ENCODE measurements around the gene SLC35F6.
A peak's percentile ranks its signal among the peaks of the same experiment; 100 is the strongest.

Gene SLC35F6

DNA sequence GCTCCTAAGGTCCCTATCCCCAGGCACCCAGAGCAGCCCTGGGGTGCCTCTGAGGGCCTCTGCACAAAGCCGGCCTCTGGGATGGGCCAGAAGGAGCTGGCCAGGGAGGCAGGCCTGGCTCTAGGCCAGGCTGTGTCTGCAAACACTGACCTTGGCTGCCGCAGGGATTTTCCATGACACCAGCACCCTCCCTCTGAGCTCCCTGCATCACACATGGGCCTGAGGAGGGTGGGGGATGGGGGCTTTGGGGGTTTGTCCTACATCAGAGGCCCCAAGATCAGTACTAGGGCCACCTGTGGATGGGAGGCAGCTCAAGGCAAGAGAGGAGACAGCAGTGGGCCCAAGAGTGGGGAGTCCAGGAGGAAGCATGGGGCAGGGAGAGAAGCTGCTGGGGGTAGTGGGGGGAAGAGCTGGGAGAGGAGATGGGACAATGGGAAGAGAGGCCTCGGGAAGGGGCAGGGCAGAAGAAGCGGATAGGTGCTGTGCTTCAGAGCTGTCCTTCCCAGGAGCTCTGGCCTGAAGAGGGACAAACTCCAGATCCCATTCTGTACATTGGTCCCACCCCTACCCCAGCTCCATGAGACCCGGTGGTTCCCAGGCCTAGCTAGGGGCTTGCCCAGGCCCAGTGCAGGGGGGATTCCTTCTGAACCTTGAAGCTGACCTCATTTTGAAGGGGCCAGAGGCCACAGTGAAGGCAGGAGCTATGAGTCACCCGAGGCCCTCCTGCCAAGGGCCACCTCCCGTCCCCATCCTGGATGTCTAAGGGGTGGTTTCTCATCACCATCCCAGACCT lies 43.6 kb upstream of the SLC35F6 start:
- H3K4me3 ChIP-seq (ENCODE audit: low read depth, low read length): no peak overlapping the region
- TF ChIP-seq, protein P1, sequence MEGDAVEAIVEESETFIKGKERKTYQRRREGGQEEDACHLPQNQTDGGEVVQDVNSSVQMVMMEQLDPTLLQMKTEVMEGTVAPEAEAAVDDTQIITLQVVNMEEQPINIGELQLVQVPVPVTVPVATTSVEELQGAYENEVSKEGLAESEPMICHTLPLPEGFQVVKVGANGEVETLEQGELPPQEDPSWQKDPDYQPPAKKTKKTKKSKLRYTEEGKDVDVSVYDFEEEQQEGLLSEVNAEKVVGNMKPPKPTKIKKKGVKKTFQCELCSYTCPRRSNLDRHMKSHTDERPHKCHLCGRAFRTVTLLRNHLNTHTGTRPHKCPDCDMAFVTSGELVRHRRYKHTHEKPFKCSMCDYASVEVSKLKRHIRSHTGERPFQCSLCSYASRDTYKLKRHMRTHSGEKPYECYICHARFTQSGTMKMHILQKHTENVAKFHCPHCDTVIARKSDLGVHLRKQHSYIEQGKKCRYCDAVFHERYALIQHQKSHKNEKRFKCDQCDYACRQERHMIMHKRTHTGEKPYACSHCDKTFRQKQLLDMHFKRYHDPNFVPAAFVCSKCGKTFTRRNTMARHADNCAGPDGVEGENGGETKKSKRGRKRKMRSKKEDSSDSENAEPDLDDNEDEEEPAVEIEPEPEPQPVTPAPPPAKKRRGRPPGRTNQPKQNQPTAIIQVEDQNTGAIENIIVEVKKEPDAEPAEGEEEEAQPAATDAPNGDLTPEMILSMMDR (IDR thresholded peaks at IDR 0.05; ENCODE audit: control insufficient read depth, extremely low read depth, insufficient read depth): no peak
- DNase-seq (ENCODE audit: low read depth): peak; percentile 28

DNA sequence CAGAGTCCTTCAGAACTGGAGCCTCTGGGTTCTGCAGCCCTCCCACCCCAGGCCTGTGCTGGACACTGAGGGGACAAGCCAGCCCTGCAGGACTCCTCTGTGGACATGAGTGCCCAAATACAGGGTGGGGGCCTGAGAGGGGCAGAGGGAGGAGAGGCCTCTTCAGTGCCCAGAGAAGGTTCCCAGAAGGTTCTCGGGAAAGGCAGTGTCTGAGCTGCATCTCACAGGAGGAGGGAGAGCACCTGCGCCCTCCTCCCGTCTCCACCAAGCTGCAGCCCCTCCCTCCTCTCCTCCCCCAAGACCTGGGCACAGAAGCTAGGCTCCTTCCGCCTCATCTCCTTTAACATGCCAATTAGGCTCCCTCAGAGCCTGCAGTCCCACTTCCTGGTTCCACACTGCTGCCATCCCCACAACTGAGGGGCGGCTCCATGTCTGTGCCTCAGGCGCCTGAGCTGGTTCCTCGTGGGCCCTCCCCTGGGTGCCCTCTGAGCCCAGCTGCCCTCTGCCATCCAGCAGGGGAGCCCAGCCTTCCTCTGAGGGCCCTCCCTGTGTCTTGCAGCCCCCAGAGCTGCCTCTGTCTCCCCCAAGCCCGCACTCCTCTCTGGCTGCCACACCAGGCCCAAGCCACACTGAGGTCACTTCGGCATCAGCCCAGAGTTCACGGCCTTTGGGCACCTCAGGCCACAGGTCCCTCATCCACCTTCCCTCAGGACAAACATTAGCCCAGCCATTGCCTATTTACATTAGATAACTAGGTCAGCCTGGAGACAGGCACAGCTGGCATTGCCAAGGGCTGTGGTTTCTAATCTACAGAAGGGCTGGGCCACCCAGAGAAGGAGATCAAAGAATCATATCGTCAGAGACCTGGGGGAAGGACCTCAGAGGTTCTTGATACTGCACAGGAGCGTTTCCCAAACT lies 42.7 kb upstream of the SLC35F6 start:
- no peak for DNase-seq (ENCODE audit: low read depth)
- H3K4me3 ChIP-seq (ENCODE audit: low read depth, low read length): no peak overlapping the region
- TF ChIP-seq, protein P1 (IDR thresholded peaks at IDR 0.05; ENCODE audit: control insufficient read depth, extremely low read depth, insufficient read depth): no peak

DNA sequence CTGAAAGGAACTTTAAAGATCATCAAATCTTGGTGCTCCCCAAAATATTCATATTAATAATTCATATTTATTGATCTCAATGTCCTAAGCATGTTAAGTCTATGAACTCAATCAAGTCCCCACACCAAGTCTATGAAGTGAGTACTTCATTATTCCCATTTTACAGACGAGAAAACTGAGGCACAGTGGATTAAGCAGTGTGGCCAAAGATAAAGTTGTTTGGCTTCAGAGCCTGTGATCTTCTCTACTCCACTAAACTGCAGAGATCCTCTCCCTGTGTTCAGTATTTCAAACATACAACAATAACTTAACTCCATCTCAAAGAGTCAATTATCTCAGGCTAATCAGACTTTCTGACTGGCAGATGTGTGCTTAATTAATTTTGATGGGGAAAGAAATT lies 41.8 kb upstream of the SLC35F6 start:
- TF ChIP-seq, protein P1 (IDR thresholded peaks at IDR 0.05; ENCODE audit: control insufficient read depth, extremely low read depth, insufficient read depth): no peak
- no peak for DNase-seq (ENCODE audit: low read depth)
- no peak overlapping the region for H3K4me3 ChIP-seq (ENCODE audit: low read depth, low read length)

DNA sequence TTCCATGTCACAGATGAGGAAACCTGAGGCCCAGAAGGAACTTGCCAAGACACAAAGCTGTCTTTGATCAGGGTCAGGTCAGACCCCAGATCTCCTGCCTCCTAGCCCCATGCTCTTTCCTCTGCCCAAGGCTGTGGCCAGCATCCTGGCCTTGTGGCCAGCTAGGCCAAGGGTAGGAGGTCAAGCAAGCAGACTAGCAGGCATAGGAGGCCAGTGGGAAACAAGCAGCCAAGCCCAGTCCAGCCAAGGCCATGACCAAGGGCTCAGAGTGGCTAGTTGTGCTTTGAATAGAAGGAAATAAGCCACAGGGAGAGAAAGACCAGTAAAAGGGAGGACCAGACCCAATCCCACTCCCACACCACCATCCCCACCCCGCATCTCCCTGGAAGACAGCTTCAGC lies 41.2 kb upstream of the SLC35F6 start:
- no peak overlapping the region for H3K4me3 ChIP-seq (ENCODE audit: low read depth, low read length)
- DNase-seq (ENCODE audit: low read depth): no peak
- TF ChIP-seq, protein P1 (IDR thresholded peaks at IDR 0.05; ENCODE audit: control insufficient read depth, extremely low read depth, insufficient read depth): no peak

DNA sequence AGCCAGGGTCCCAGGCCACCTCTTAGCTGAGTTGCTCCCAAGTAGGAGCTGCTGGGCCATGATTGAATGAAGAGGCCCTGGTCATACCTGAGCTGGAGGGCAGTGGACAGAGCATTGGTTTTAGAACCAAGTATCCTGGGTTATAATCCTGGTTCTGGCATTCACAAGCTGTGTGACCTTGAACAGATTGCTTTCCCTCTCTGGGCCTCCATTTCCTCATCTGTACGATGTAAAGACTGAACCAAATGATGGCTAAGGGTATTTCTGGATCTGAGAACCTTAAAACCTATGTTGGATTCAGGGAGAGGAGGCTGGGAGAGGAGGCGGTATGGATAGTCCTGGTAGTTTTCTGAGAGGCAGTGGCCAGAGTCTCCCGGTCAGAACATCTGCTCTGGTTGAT lies 40.6 kb upstream of the SLC35F6 start:
- H3K4me3 ChIP-seq (ENCODE audit: low read depth, low read length): no peak overlapping the region
- no peak for DNase-seq (ENCODE audit: low read depth)
- TF ChIP-seq, protein P1 (IDR thresholded peaks at IDR 0.05; ENCODE audit: control insufficient read depth, extremely low read depth, insufficient read depth): no peak

DNA sequence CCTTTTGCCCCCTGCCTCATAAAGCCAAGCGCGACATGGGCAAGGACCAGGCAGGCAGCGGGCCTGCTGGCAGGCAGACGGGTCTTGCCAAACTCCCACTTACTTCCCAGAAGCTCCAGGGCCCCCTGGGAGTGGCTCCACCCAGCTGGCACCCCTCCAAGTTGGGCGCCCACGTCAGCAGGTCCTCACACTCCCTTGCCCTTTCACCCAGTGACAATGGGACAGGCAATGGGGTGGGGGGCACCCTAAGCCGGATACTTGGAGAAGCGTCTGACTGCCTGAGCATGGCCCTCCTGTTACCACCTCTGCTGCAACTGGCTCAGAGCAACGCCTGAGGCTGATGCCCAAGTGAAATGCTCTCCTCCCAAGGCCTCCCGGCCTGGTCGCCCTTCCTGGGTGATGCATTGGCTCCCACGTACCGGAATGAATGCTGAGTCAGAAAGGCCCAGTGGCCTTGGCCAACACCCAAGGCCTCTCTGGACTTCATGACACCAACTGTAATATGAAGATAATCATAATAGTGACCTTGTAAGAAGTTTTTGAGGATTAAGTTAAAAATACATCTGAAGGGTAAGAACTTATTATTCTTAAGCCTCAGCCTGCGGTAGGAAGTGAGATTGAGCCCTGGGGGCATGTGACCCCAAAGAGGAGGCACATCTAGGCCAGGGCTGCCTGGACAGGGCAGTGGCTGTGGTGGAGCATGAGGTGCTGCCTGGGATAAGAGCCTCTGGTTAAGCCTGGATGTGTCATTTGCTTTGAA lies 39.9 kb upstream of the SLC35F6 start:
- no peak for DNase-seq (ENCODE audit: low read depth)
- H3K4me3 ChIP-seq (ENCODE audit: low read depth, low read length): no peak overlapping the region
- TF ChIP-seq, protein P1 (IDR thresholded peaks at IDR 0.05; ENCODE audit: control insufficient read depth, extremely low read depth, insufficient read depth): no peak

Data from LNCaP clone FGC (cell line).